H9 (cell line): ENCODE results near the gene BBX. TPM values are rescaled to one million over a fixed set of nuclear protein-coding genes. Genes with fewer than 3 reads are reported as not detected.

ENCODE experiments used
- DNase-seq: peaks from one replicate; pipeline ENCODE4 v3.0.0-alpha.2; 2017
- H2AFZ ChIP-seq: one replicate; pipeline ENCODE4 v1.6.1; 2013; ENCODE audit warnings: mild to moderate bottlenecking, low read length, control low read depth, moderate library complexity
- H2AK5ac ChIP-seq: 2 replicates; pipeline ENCODE4 v1.6.1; 2013; ENCODE audit warnings: low read length, control low read depth, mixed read lengths; ENCODE audit not compliant: insufficient read length
- H2BK120ac ChIP-seq: one replicate; pipeline ENCODE4 v1.6.1; 2013; ENCODE audit warnings: low read depth, mild to moderate bottlenecking, low read length, control low read depth, inconsistent platforms; ENCODE audit not compliant: poor library complexity, severe bottlenecking
- H2BK12ac ChIP-seq: 2 replicates; pipeline ENCODE4 v1.6.1; 2013; ENCODE audit warnings: low read length, control low read depth, mixed read lengths, low read depth; ENCODE audit not compliant: insufficient read length
- H2BK15ac ChIP-seq: 2 replicates; pipeline ENCODE4 v1.6.1; 2013; ENCODE audit warnings: low read depth, low read length, control low read depth
- H2BK20ac ChIP-seq: one replicate; pipeline ENCODE4 v1.6.1; 2013; ENCODE audit warnings: low read depth, mild to moderate bottlenecking, low read length, control low read depth, inconsistent platforms; ENCODE audit not compliant: poor library complexity, severe bottlenecking
- H2BK5ac ChIP-seq: 2 replicates; pipeline ENCODE4 v1.6.1; 2013; ENCODE audit warnings: low read length, control low read depth, mixed read lengths; ENCODE audit not compliant: insufficient read length
- H3K14ac ChIP-seq: 2 replicates; pipeline ENCODE4 v1.6.1; 2013; ENCODE audit warnings: low read length, control low read depth; ENCODE audit not compliant: insufficient read depth
- H3K18ac ChIP-seq: 2 replicates; pipeline ENCODE4 v1.6.1; 2013; ENCODE audit warnings: low read depth, mild to moderate bottlenecking, mixed read lengths, low read length, control low read depth; ENCODE audit not compliant: insufficient read length
- H3K23ac ChIP-seq: 2 replicates; pipeline ENCODE4 v1.6.1; 2013; ENCODE audit warnings: low read length, control low read depth, mixed read lengths, low read depth; ENCODE audit not compliant: insufficient read length
- H3K23me2 ChIP-seq: 2 replicates; pipeline ENCODE4 v1.6.1; 2013; ENCODE audit warnings: low read depth, mild to moderate bottlenecking, mixed read lengths, low read length, control low read depth; ENCODE audit not compliant: insufficient read length, poor library complexity, severe bottlenecking
- H3K27ac ChIP-seq: 2 replicates; pipeline ENCODE4 v1.5.1; 2013; ENCODE audit warnings: low read length, control low read depth, mixed read lengths, low read depth; ENCODE audit not compliant: insufficient read length
- H3K27me3 ChIP-seq: 2 replicates; pipeline ENCODE4 v1.6.1; 2013; ENCODE audit warnings: low read length, control low read depth, inconsistent platforms; ENCODE audit not compliant: insufficient read depth
- H3K4ac ChIP-seq: 2 replicates; pipeline ENCODE4 v1.6.1; 2013; ENCODE audit warnings: low read depth, mild to moderate bottlenecking, control low read depth, inconsistent platforms, low read length, moderate library complexity
- H3K4me1 ChIP-seq: 2 replicates; pipeline ENCODE4 v1.6.1; 2013; ENCODE audit warnings: low read length, control low read depth, inconsistent platforms; ENCODE audit not compliant: insufficient read depth
- H3K4me2 ChIP-seq: 2 replicates; pipeline ENCODE4 v1.6.1; 2013; ENCODE audit warnings: low read length, control low read depth, mixed read lengths; ENCODE audit not compliant: insufficient read length, insufficient read depth
- H3K56ac ChIP-seq: 2 replicates; pipeline ENCODE4 v1.6.1; 2013; ENCODE audit warnings: low read depth, mild to moderate bottlenecking, mixed read lengths, low read length, control low read depth; ENCODE audit not compliant: insufficient read length
- H3K79me1 ChIP-seq: 2 replicates; pipeline ENCODE4 v1.6.1; 2013; ENCODE audit warnings: low read depth, mild to moderate bottlenecking, moderate library complexity, low read length, control low read depth, inconsistent platforms; ENCODE audit not compliant: insufficient read depth, poor library complexity, severe bottlenecking
- H3K79me2 ChIP-seq: 2 replicates; pipeline ENCODE4 v1.6.1; 2013; ENCODE audit warnings: low read length, control low read depth, inconsistent platforms; ENCODE audit not compliant: insufficient read depth
- H3K9ac ChIP-seq: 2 replicates; pipeline ENCODE4 v1.6.1; 2013; ENCODE audit warnings: low read length, control low read depth, mixed read lengths; ENCODE audit not compliant: insufficient read length; ENCODE audit errors: extremely low read depth
- H3K9me3 ChIP-seq: one replicate; pipeline ENCODE4 v1.6.1; 2013; ENCODE audit warnings: low read depth, low read length, inconsistent platforms; ENCODE audit not compliant: control insufficient read depth
- H3T11ph ChIP-seq: one replicate; pipeline ENCODE4 v1.6.1; 2013; ENCODE audit warnings: mild to moderate bottlenecking, low read length, control low read depth, inconsistent platforms
- H4K20me1 ChIP-seq: one replicate; pipeline ENCODE4 v1.6.1; 2013; ENCODE audit not compliant: control insufficient read depth, insufficient read length, insufficient read depth
- H4K5ac ChIP-seq: 2 replicates; pipeline ENCODE4 v1.6.1; 2013; ENCODE audit warnings: low read depth, mild to moderate bottlenecking, mixed read lengths, low read length, control low read depth; ENCODE audit not compliant: insufficient read length
- H4K8ac ChIP-seq: replicated peaks from 2 replicates; pipeline ENCODE4 v1.6.1; 2013; ENCODE audit warnings: low read length, control low read depth, mixed read lengths, low read depth; ENCODE audit not compliant: insufficient read length
- H4K91ac ChIP-seq: 2 replicates; pipeline ENCODE4 v1.6.1; 2013; ENCODE audit warnings: low read depth, mild to moderate bottlenecking, moderate library complexity, mixed read lengths, low read length, control low read depth; ENCODE audit not compliant: insufficient read length
- H3K27ac Mint-ChIP-seq, 3 experiments: 2 replicates in 2 of 3; 3 replicates in 1 of 3; pipeline ENCODE4 v1.8.0; 2020 to 2021; ENCODE audit warnings: mixed read lengths in 3 of 3, mild to moderate bottlenecking in 1 of 3, moderate library complexity in 1 of 3
- H3K27me3 Mint-ChIP-seq: 2 replicates; pipeline ENCODE4 v1.8.0; 2021; ENCODE audit warnings: low read depth, mild to moderate bottlenecking, moderate library complexity, mixed read lengths
- H3K36me3 Mint-ChIP-seq, 3 experiments: 2 replicates in 2 of 3; 3 replicates in 1 of 3; pipeline ENCODE4 v1.8.0; 2020 to 2021; ENCODE audit warnings: low read depth in 3 of 3, mixed read lengths in 3 of 3; ENCODE audit not compliant: insufficient read depth in 1 of 3
- H3K4me1 Mint-ChIP-seq, 2 experiments: 2 replicates each; pipeline ENCODE4 v1.8.0; 2020; ENCODE audit warnings: mixed read lengths in 2 of 2
- H3K4me3 Mint-ChIP-seq, 2 experiments: 2 replicates in 1 of 2; 3 replicates in 1 of 2; pipeline ENCODE4 v1.8.0; 2020 to 2021; ENCODE audit warnings: mild to moderate bottlenecking in 2 of 2, mixed read lengths in 2 of 2, moderate library complexity in 1 of 2
- H3K9me3 Mint-ChIP-seq, 2 experiments: 2 replicates in 1 of 2; 3 replicates in 1 of 2; pipeline ENCODE4 v1.8.0; 2020; ENCODE audit warnings: mild to moderate bottlenecking in 2 of 2, mixed read lengths in 2 of 2, moderate library complexity in 1 of 2
- CTCF ChIP-seq: fragments of 200-600 bp; sonication (generic); conservative IDR thresholded peaks from 3 replicates; pipeline ENCODE4 v1.8.0; 2021; ENCODE audit warnings: antibody characterized with exemption, mild to moderate bottlenecking
- WGBS: extraction: QIAGEN DNeasy Blood & Tissue Kit; methylation state at CpG from one replicate; pipeline ENCODE4 v1.1.7; 2013; ENCODE audit warnings: missing lambda C conversion rate, low lambda C conversion rate, mixed read lengths; ENCODE audit not compliant: insufficient read length; ENCODE audit errors: extremely low coverage; 5-methylcytosine and 5-hydroxymethylcytosine counted together
- total RNA-seq: library from RNA; stranded (reverse); gene quantifications from 2 replicates; pipeline ENCODE4 v1.2.1, GENCODE V29; 2021

BBX gene
- total RNA-seq, 1 experiment from 2014 or later, result 34.8 TPM

GRCh38 chr3:107745354-107745753 is 222.6 kb downstream of the BBX start:
- Mint-ChIP-seq H3K27ac (peak overlapping the region in 1 of 3 experiments; percentile 69; a peak in 1 of 7 replicates), H3K36me3 (peaks cover 0 to 5% (median 0%) of the 10 kb centered on the region in 3 experiments; a peak in 2 of 7 replicates), H3K9me3 (no peaks in the 10 kb centered on the region), H3K27me3 (no peaks in the 10 kb centered on the region), H3K4me3 (no peak overlapping the region), H3K4me1 (peaks cover 6% of the 10 kb centered on the region in 2 experiments)
- Histone ChIP-seq H3K79me1 (no peaks in the 10 kb centered on the region), H2BK5ac (no peak overlapping the region), H3K9me3 (no peaks in the 10 kb centered on the region), H3K23ac (no peak overlapping the region), H3K9ac (no peak overlapping the region), H2BK15ac (no peak overlapping the region), H3T11ph (no peak overlapping the region), H2BK20ac (no peak overlapping the region), H2AK5ac (no peak overlapping the region), H2BK12ac (no peak overlapping the region), H3K23me2 (no peaks in the 10 kb centered on the region), H4K8ac (no peak overlapping the region), H4K91ac (no peak overlapping the region), H4K5ac (no peak overlapping the region), H2BK120ac (no peak overlapping the region), H3K4ac (no peak overlapping the region), H3K79me2 (no peaks in the 10 kb centered on the region), H3K14ac (no peak overlapping the region), H3K4me1 (no peaks in the 10 kb centered on the region), H3K27ac (no peak overlapping the region), H3K56ac (no peak overlapping the region), H2AFZ (no peak overlapping the region), H4K20me1 (no peaks in the 10 kb centered on the region), H3K4me2 (no peak overlapping the region), H3K18ac (no peak overlapping the region), H3K27me3 (no peaks in the 10 kb centered on the region)
- TF ChIP-seq CTCF, result no peak
- no CpG with 5 or more reads among the region's 4 CpGs for WGBS
- DNase-seq, result no peak
